ENCODE results near the gene SYNCRIP.
A peak's percentile ranks its signal among the peaks of the same experiment; 100 is the strongest.
"Not testable (repeated sequence)": the region's sequence is repeated elsewhere in the genome, so short reads cannot be mapped to it uniquely, and the experiment has no call there.

SYNCRIP gene

DNA sequence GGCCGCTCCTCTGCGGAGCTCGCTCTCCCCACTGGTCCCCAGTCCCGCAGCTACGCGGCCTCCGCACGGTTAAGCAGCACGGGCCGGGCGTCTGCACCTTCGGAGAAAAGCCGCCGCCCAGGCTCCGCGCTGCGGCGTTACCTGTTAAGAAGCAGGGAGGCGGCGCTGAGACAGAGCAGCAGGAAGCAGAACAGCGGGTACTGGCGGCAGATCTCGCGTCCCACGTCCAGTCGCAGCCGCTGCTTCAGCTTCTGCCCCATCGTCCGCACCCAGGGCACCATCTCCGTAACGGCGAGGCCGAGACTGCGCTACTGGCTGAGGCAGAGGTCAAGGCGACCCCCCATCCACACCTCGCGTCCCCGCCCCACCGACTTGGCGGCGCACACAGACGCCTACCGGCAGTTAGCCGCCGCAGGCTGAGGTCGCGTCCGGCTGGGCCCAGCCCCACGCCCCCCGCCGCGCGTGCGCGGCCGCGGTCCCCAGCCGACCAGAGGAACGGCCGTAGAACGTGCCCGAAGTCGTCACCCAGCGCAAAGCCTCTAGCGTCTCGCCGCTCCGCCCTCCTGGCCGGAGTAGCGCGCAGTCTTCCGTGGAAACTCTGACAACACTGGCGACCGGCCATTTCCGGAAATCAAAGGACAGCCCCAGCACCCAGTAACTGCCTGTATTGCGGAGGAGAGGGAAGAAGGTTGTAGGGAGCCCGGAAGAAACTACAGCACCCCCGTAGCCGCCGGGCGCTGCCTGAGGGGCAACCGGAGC is 49.1 kb downstream of the SYNCRIP start, which contains the start of gene SNX14:
TSS of gene SNX14 (minus strand) at position 421 of the 759 bp plus-strand sequence. CDS start at position 281, 140 bp downstream.
- DNase-seq: peak; percentile 98

DNA sequence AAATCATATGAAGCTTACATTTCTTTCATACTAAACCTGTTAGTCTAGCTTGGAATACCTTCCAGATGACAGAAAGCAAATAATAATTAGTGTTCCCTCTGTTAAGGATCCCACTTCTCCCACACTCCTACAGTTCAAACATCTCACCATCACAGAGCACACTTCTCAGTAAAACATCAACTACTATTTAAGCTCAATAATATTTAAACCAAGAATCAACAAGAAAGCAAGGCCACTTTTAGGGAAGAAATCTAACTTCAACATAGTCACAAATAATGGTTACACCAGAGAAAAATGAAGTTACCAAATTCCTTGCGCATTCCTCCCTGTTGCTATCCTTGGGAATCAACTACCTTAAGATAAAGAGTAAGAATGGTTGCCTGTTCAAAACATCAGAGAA is 50.7 kb downstream of the SYNCRIP start:
- DNase-seq: no peak

DNA sequence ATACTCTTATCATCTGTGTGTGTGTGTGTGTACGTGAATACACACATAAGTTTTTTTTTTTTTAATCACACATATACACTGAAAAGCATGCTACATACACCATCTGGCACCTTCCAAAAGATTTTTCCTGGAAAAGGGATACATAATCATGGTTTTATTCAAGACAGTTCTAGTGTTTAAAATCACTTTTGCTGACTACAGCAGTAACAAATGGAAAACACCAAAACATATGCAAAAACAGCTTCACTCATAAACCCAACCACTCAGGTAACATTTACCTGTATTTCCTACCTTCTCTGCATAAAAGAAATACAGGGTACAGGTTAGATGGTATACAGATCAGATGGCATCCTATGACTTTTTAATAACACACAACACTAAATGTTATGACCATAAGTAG is 51.5 kb downstream of the SYNCRIP start:
- DNase-seq: no peak

DNA sequence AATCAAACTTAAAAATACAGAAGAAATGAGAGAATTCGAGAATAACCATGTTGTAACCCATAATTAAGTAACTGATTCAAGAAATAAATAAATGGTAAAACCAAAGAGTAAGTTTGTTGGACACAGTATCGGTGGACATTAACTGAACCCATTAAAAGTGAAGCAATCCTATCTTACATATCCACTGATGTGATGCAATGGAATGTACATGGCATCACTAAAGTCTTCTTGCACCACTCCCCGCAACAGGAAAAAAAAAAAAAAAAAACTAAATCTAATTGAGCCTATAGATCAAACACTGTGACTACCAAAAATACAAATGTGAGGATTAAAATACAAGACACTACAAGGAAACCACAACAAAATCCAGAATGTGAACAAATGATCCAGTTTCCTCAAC is 56.9 kb downstream of the SYNCRIP start:
- DNase-seq: no peak

DNA sequence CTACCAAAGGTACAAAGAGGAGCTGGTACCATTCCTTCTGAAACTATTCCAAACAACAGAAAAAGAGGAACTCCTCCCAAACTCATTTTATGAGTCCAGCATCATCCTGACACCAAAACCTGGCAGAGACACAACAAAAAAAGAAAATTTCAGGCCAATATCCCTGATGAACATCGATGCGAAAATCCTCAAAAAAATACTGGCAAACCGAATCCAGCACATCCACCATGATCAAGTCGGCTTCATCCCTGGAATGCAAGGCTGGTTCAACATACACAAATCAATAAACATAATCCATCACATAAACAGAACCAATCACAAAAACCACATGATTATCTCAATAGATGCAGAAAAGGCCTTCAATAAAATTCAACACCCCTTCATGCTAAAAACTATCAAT is 59.9 kb downstream of the SYNCRIP start:
- not testable (repeated sequence) for DNase-seq

DNA sequence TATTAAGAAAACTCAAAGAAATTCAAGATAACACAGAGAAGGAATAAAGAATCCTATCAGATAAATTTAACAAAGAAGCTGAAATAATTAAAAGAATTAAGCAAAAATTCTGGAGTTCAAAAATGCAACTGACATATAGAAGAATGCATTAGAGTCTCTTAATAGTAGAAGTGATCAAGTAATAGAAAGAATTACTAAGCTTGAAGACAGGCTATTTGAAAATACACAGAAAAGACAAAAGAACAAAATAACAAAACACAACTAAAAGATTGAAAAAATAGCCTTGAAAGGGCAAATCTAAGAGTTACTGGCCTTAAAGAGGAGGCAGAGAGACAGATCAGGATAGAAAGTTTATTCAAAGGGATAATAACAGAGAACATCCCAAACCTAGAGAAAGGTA is 61.1 kb downstream of the SYNCRIP start:
- DNase-seq: no peak

DNA sequence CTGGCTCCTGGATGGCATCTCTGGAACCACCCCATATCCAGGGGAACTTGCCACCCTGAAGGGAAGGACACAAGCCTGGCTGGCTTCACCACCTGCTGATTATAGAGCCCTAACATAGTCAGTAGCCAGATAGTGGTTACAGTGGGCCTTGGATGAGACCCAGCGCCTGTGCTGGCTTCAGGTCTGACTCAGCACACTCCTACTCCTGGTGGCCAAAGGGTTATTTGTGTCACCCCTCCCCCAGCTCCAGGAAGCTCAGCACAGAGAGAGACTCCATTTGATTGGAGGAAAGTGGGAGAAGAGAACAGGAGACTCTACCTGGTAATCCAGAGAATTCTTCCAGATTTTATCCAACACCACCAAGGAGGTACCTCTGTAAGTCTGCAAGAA is 61.8 kb downstream of the SYNCRIP start:
- DNase-seq: peak; percentile 66

- no peak for DNase-seq
Observed at GRCh38 chr6:85580118-85580877, 62.4 kb downstream of the SYNCRIP start.

- no peak for DNase-seq
Observed at GRCh38 chr6:85579581-85579980, 63.1 kb downstream of the SYNCRIP start.

GRCh38 chr6:85576476-85576875 is 66.2 kb downstream of the SYNCRIP start:
- no peak for DNase-seq

GRCh38 chr6:85574932-85575598 is 67.6 kb downstream of the SYNCRIP start:
- DNase-seq: no peak

GRCh38 chr6:85569323-85569722 is 73.4 kb downstream of the SYNCRIP start:
- no peak for DNase-seq

DNA sequence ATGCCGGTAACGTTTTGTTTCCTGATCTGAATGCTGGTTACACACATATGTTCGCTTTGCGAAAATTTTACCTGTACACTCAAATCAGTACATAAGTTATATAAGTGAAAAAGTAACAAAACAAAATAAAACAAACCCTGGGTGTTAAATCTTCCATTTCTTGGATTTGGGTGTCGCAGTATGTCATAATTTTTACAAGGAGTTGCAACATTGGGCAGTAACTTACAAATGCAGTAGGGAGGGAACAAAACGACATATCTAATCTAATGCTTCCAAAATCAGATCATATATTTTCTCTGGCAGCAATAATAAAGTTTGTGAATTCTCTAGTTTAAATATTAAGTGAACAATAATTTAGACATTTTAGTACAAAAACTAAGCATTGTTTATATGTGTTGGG is 74.3 kb downstream of the SYNCRIP start:
- DNase-seq: no peak

DNA sequence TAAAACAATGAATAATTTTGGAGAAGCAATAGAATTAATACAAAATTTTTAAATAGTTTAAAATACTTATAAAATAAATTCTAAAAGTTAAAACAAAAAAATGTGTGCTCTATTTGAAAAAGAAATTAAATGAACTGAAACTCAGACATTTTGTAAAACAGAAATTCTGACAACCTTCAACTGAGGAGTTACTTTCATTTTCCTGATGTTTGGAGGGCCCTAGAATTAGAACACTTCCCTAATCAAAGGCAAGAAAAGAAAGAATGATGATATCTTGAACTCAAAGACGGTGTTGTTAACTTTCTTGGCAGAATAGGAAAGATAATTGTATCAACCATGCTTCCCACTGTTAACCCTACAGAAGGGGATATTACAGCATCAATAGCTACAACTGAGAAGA is 77.0 kb downstream of the SYNCRIP start:
- DNase-seq: no peak

DNA sequence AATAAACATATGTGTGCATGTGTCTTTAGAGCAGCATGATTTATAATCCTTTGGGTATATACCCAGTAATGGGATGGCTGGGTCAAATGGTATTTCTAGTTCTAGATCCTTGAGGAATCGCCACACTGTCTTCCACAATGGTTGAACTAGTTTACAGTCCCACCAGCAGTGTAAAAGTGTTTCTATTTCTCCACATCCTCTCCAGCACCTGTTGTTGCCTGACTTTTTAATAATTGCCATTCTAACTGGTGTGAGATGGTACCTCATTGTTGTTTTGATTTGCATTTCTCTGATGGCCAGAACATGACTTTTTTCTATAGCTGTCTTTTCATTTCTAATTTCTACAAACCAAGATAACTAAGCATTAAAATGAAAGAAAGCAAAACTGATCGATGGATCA is 78.5 kb downstream of the SYNCRIP start:
- not testable (repeated sequence) for DNase-seq

Measured in hematopoietic multipotent progenitor cell treated with erythropoietin and hydrocortisone succinate and interleukin-3 and kit ligand, for 4 days (in vitro differentiated cells).